Esophagus squamous epithelium (tissue), 5 donors: ENCODE data around the gene DLD. TPM values are rescaled to one million over a fixed set of nuclear protein-coding genes. Genes with fewer than 3 reads are reported as not detected.

Experiments used
- DNase-seq: peaks from one replicate; lab custom pipeline; 2025; lab: John Stamatoyannopoulos, UW
- H3K27ac ChIP-seq, 4 donors: fragments of 200-600 bp; sonication (generic); one replicate each; pipeline ENCODE4 v1.5.1; 2016 to 2019; ENCODE audit warnings: mild to moderate bottlenecking in 1 of 4
- H3K27me3 ChIP-seq, 4 donors: fragments of 200-600 bp; sonication (generic); 1 replicate in 3 of 4; 2 replicates in 1 of 4; pipeline versions ENCODE4 v1.5.1 to v1.6.0; 2017 to 2021; ENCODE audit warnings: antibody characterized with exemption in 1 of 4
- H3K36me3 ChIP-seq, 3 donors: fragments of 200-600 bp; sonication (generic); one replicate each; pipeline ENCODE4 v1.5.1; 2016 to 2019
- H3K4me1 ChIP-seq, 3 donors: fragments of 200-600 bp; sonication (generic); one replicate each; pipeline ENCODE4 v1.5.1; 2017 to 2019
- H3K4me3 ChIP-seq, 4 donors: fragments of 200-600 bp; sonication (generic); 1 replicate in 3 of 4; 2 replicates in 1 of 4; pipeline ENCODE4 v1.5.1; 2016 to 2019; ENCODE audit warnings: mild to moderate bottlenecking in 2 of 4, moderate library complexity in 1 of 4
- H3K9me3 ChIP-seq, 3 donors: fragments of 200-600 bp; sonication (generic); one replicate each; pipeline ENCODE4 v1.5.1; 2016 to 2019
- POLR2A ChIP-seq, 4 donors: fragments of 450-650 bp; IDR thresholded peaks; one replicate each; pipeline ENCODE4 v1.6.1; 2017; ENCODE audit warnings: antibody characterized with exemption in 4 of 4, mild to moderate bottlenecking in 4 of 4, moderate library complexity in 3 of 4
- WGBS, 2 donors: methylation state at CpG; one replicate each; pipeline ENCODE4 v1.1.5; 2018; 5-methylcytosine and 5-hydroxymethylcytosine counted together
- intact Hi-C: fragments of 100-400 bp; cut with DNase I; formaldehyde crosslinking; loops from one replicate; pipeline ENCODE4 v1.15.0; 2022
- total RNA-seq, 4 donors: library from RNA; depleted of rRNA; stranded (reverse); fragments of >200 nt; gene quantifications; one replicate each; pipeline ENCODE4 v1.1.0, GENCODE V29; 2016
- TF ChIP-seq, protein P1 (sequence below), 6 experiments: fragments of 450-650 bp in 4 of 6; fragments of 200-600 bp in 2 of 6; sonication (generic) in 2 of 6; IDR thresholded peaks; one replicate each; pipeline ENCODE4 v1.5.1; 2016 to 2019; ENCODE audit warnings: antibody characterized with exemption in 6 of 6, mild to moderate bottlenecking in 4 of 6, moderate library complexity in 4 of 6
- donor health status: DM: yes; HTN: yes; CAD: no.

Gene DLD
- total RNA-seq, 4 donors from 2014 or later, result 48.6 to 132 (median 72.7) TPM

GRCh38 chr7:107850216-107850615 is 40.8 kb upstream of the DLD start:
- Histone ChIP-seq H3K27ac (no peak overlapping the region), H3K4me1 (no peaks in the 10 kb centered on the region), H3K4me3 (no peak overlapping the region), H3K27me3 (peaks cover 0 to 1% (median 0%) of the 10 kb centered on the region in 4 donors), H3K36me3 (no peaks in the 10 kb centered on the region), H3K9me3 (no peaks in the 10 kb centered on the region)
- WGBS, 2 donors, result 68% methylated on average over 3 to 4 of the region's 4 CpGs
- DNase-seq, result no peak
- intact Hi-C loops, result no loop called here
- TF ChIP-seq, protein P1, sequence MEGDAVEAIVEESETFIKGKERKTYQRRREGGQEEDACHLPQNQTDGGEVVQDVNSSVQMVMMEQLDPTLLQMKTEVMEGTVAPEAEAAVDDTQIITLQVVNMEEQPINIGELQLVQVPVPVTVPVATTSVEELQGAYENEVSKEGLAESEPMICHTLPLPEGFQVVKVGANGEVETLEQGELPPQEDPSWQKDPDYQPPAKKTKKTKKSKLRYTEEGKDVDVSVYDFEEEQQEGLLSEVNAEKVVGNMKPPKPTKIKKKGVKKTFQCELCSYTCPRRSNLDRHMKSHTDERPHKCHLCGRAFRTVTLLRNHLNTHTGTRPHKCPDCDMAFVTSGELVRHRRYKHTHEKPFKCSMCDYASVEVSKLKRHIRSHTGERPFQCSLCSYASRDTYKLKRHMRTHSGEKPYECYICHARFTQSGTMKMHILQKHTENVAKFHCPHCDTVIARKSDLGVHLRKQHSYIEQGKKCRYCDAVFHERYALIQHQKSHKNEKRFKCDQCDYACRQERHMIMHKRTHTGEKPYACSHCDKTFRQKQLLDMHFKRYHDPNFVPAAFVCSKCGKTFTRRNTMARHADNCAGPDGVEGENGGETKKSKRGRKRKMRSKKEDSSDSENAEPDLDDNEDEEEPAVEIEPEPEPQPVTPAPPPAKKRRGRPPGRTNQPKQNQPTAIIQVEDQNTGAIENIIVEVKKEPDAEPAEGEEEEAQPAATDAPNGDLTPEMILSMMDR (IDR thresholded peaks at IDR 0.05), result no peak
- no peak for TF ChIP-seq POLR2A (IDR thresholded peaks at IDR 0.05)

DNA sequence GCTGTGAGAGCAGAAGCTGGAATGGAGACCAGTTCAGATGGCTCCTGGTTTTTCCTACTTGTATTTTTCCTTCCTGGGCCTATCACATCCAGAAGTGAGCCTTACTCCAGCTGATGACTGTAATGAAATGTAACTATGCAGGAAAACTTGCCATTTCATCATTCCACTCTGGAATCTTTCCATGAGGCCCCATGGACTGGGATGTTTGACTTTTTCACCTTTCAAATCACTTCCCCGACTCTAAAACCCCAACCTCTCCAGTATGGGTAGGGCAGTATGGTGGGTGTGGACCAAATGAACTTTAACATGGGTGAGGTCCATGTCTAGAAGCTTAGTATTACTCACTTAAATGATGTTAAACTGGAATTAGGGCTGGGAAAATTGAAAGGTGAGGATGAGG is 40.3 kb upstream of the DLD start:
- H3K27me3 ChIP-seq, result peaks cover 0 to 5% (median 0%) of the 10 kb centered on the region in 4 donors
- no peak for DNase-seq
- intact Hi-C loops, result no loop called here
- no peaks in the 10 kb centered on the region for H3K4me1 ChIP-seq
- no peak overlapping the region for H3K27ac ChIP-seq
- H3K9me3 ChIP-seq, result no peaks in the 10 kb centered on the region
- 8 to 29% methylated on average over 1 of the region's 1 CpG for WGBS, 2 donors
- no peak for TF ChIP-seq POLR2A (IDR thresholded peaks at IDR 0.05)
- TF ChIP-seq, protein P1 (IDR thresholded peaks at IDR 0.05), result no peak
- H3K4me3 ChIP-seq, result no peak overlapping the region
- H3K36me3 ChIP-seq, result no peaks in the 10 kb centered on the region

GRCh38 chr7:107854454-107854853 is 36.5 kb upstream of the DLD start:
- no peaks in the 10 kb centered on the region for H3K9me3 ChIP-seq
- H3K36me3 ChIP-seq, result no peaks in the 10 kb centered on the region
- DNase-seq, result no peak
- peaks cover 0 to 12% (median 6%) of the 10 kb centered on the region in 3 donors for H3K4me1 ChIP-seq
- intact Hi-C loops, result no loop called here
- TF ChIP-seq, protein P1 (IDR thresholded peaks at IDR 0.05), result no peak
- TF ChIP-seq POLR2A (IDR thresholded peaks at IDR 0.05), result no peak
- peaks cover 0 to 5% (median 0%) of the 10 kb centered on the region in 4 donors for H3K27me3 ChIP-seq
- H3K4me3 ChIP-seq, result no peak overlapping the region
- 100% methylated on average over 1 of the region's 1 CpG for WGBS, 2 donors
- H3K27ac ChIP-seq, result no peak overlapping the region

DNA sequence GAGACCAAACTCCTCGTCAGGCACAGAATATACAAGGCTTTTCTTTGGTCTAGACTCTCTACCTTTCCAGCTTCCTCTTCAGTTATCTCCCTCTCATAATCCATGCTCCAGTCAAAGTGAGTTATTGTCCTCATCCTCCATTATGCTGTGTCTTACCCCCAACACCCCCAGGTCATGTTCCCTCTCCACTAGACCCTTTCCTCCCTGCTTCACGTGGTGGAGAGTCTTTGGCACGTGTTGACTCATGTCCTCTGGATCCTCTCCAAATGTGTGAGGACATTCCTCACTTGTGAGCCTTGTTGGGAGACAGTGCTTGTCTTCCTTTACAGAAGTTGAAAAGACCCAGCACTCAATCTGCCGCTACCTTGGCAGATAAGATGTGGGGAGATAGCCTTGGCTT is 36.0 kb upstream of the DLD start:
- no peak overlapping the region for H3K4me3 ChIP-seq
- WGBS, 2 donors, result 33 to 43% methylated on average over 3 to 4 of the region's 4 CpGs

GRCh38 chr7:107856806-107857540 is 34.0 kb upstream of the DLD start:
- Histone ChIP-seq H3K9me3 (no peaks in the 10 kb centered on the region), H3K27ac (peak overlapping the region in 1 of 4 donors; percentile 29), H3K27me3 (peaks cover 0 to 12% (median 0%) of the 10 kb centered on the region in 4 donors), H3K4me3 (no peak overlapping the region), H3K36me3 (no peaks in the 10 kb centered on the region), H3K4me1 (peaks cover 0 to 20% (median 6%) of the 10 kb centered on the region in 3 donors)
- DNase-seq, result no peak
- intact Hi-C loops, result no loop called here
- 48 to 71% methylated on average over 4 of the region's 4 CpGs for WGBS, 2 donors
- TF ChIP-seq POLR2A (IDR thresholded peaks at IDR 0.05), result no peak
- TF ChIP-seq, protein P1 (IDR thresholded peaks at IDR 0.05), result no peak

More for the DNA sequence above, 36.0 kb upstream of the DLD start:
- TF ChIP-seq, protein P1 (IDR thresholded peaks at IDR 0.05), result no peak
- TF ChIP-seq POLR2A (IDR thresholded peaks at IDR 0.05), result no peak
- Histone ChIP-seq H3K4me1 (peaks cover 0 to 13% (median 6%) of the 10 kb centered on the region in 3 donors), H3K27ac (no peak overlapping the region), H3K27me3 (peaks cover 0 to 5% (median 0%) of the 10 kb centered on the region in 4 donors), H3K36me3 (no peaks in the 10 kb centered on the region), H3K9me3 (no peaks in the 10 kb centered on the region)
- DNase-seq, result no peak
- intact Hi-C loops, result no loop called here
